ENCODE measurements around the gene ULK4.
A peak's percentile ranks its signal among the peaks of the same experiment; 100 is the strongest.
"Not testable (repeated sequence)": the region's sequence is repeated elsewhere in the genome, so short reads cannot be mapped to it uniquely, and the experiment has no call there.

ULK4 gene

GRCh38 chr3:41284934-41285333 lies 677.0 kb downstream of the ULK4 start:
- not testable (repeated sequence) for H3K27ac ChIP-seq (ENCODE audit: low read length); H3K9me3 ChIP-seq (ENCODE audit: control insufficient read depth, low read depth, low read length); H3K36me3 ChIP-seq (ENCODE audit: control insufficient read depth, low read depth, low read length); H3K4me1 ChIP-seq (ENCODE audit: control insufficient read depth, low read depth, low read length); H3K4me3 ChIP-seq (ENCODE audit: low read length); H3K27me3 ChIP-seq (ENCODE audit: control insufficient read depth, insufficient read depth, low read length); H3K9ac ChIP-seq (ENCODE audit: low read length)

DNA sequence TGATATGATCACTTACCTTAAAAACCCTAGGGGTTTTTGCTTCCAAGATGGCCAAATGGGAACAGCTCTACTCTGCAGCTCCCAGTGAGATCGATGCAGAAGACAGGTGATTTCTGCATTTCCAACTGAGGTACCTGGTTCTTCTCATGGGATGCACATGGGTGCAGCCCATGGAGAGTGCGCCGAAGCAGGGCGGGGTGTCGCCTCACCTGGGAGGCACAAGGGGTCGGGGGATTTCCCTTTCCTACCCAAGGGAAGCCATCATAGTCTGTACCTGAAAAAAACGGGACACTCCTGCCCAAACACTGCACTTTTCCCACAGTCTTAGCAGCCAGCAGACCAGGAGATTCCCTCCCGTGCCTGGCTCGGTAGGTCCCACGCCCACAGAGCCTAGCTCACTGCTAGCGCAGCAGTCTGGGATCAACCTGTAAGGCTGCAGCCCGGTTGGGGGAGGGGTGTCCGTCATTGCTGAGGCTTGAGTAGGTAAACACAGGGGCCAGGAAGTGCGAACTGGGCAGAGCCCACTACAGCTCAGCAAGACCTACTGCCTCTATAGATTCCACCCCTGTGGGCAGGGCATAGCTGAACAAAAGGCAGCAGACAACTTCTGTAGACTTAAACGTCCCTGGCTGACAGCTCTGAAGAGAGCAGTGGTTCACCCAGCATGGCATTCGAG lies 684.0 kb downstream of the ULK4 start:
- no peak overlapping the region for H3K9ac ChIP-seq (ENCODE audit: low read length)
- H3K27me3 ChIP-seq (ENCODE audit: control insufficient read depth, insufficient read depth, low read length) = no peaks in the 10 kb centered on the region
- peak overlapping the region; percentile 41 for H3K4me3 ChIP-seq (ENCODE audit: low read length)
- H3K36me3 ChIP-seq (ENCODE audit: control insufficient read depth, low read depth, low read length) = no peaks in the 10 kb centered on the region
- H3K4me1 ChIP-seq (ENCODE audit: control insufficient read depth, low read depth, low read length) = peaks cover 11% of the 10 kb centered on the region
- H3K9me3 ChIP-seq (ENCODE audit: control insufficient read depth, low read depth, low read length) = no peaks in the 10 kb centered on the region
- no peak overlapping the region for H3K27ac ChIP-seq (ENCODE audit: low read length)

DNA sequence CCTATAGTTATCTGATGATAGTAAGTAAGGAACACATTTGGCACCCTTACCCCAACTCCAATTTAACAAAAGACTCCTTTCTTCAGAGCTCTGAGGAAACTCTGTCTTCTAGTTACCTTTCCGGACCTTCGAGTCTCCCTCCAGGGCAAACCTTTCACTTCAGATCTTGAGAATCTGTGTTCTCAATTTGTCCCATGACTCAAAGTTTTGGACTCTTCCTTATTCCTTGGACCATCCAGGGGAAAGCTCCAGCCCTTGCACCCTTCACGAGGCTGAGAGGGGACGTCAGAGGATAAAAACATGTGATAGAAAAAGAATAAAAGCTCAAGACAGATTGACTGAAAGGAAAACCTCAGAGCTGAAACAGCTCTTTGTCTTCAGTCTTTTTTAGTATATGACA lies 685.7 kb downstream of the ULK4 start:
- H3K27me3 ChIP-seq (ENCODE audit: control insufficient read depth, insufficient read depth, low read length) = no peaks in the 10 kb centered on the region
- H3K9ac ChIP-seq (ENCODE audit: low read length) = no peak overlapping the region
- H3K36me3 ChIP-seq (ENCODE audit: control insufficient read depth, low read depth, low read length) = no peaks in the 10 kb centered on the region
- no peaks in the 10 kb centered on the region for H3K9me3 ChIP-seq (ENCODE audit: control insufficient read depth, low read depth, low read length)
- peaks cover 11% of the 10 kb centered on the region for H3K4me1 ChIP-seq (ENCODE audit: control insufficient read depth, low read depth, low read length)
- H3K27ac ChIP-seq (ENCODE audit: low read length) = no peak overlapping the region
- no peak overlapping the region for H3K4me3 ChIP-seq (ENCODE audit: low read length)

- H3K36me3 ChIP-seq (ENCODE audit: control insufficient read depth, low read depth, low read length) = no peaks in the 10 kb centered on the region
Observed at GRCh38 chr3:41274944-41275668, 686.8 kb downstream of the ULK4 start.

DNA sequence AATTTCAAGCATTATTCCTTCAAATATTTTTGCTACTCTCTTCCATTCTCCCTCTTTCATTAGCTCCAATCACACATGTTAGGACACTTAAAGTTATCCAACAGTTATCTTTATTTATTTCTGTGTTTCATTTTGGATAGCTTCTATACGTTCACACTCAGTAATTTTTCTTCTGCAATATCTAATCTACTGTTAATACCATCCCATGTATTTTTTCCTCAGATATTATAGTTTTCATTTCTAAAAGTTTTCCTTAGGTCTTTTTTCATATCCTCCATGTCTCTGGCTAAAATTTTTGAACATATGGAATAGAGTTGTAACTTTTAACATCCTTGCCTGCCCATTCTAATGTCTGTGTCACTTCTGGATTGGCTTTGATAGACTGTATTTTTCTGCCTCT lies 689.2 kb downstream of the ULK4 start:
- H3K4me3 ChIP-seq (ENCODE audit: low read length) = no peak overlapping the region
- H3K9ac ChIP-seq (ENCODE audit: low read length) = no peak overlapping the region
- H3K27me3 ChIP-seq (ENCODE audit: control insufficient read depth, insufficient read depth, low read length) = no peaks in the 10 kb centered on the region
- H3K9me3 ChIP-seq (ENCODE audit: control insufficient read depth, low read depth, low read length) = no peaks in the 10 kb centered on the region
- no peaks in the 10 kb centered on the region for H3K36me3 ChIP-seq (ENCODE audit: control insufficient read depth, low read depth, low read length)
- peaks cover 2% of the 10 kb centered on the region for H3K4me1 ChIP-seq (ENCODE audit: control insufficient read depth, low read depth, low read length)
- no peak overlapping the region for H3K27ac ChIP-seq (ENCODE audit: low read length)

More at GRCh38 chr3:41274944-41275668, 686.8 kb downstream of the ULK4 start:
- Histone ChIP-seq H3K27ac (ENCODE audit: low read length) (no peak overlapping the region), H3K27me3 (ENCODE audit: control insufficient read depth, insufficient read depth, low read length) (no peaks in the 10 kb centered on the region), H3K4me1 (ENCODE audit: control insufficient read depth, low read depth, low read length) (peaks cover 11% of the 10 kb centered on the region), H3K9ac (ENCODE audit: low read length) (no peak overlapping the region), H3K4me3 (ENCODE audit: low read length) (no peak overlapping the region), H3K9me3 (ENCODE audit: control insufficient read depth, low read depth, low read length) (no peaks in the 10 kb centered on the region)

- H3K4me3 ChIP-seq (ENCODE audit: low read length) = no peak overlapping the region
- H3K9ac ChIP-seq (ENCODE audit: low read length) = no peak overlapping the region
- no peaks in the 10 kb centered on the region for H3K27me3 ChIP-seq (ENCODE audit: control insufficient read depth, insufficient read depth, low read length)
- no peaks in the 10 kb centered on the region for H3K9me3 ChIP-seq (ENCODE audit: control insufficient read depth, low read depth, low read length)
- no peaks in the 10 kb centered on the region for H3K4me1 ChIP-seq (ENCODE audit: control insufficient read depth, low read depth, low read length)
- no peak overlapping the region for H3K27ac ChIP-seq (ENCODE audit: low read length)
- no peaks in the 10 kb centered on the region for H3K36me3 ChIP-seq (ENCODE audit: control insufficient read depth, low read depth, low read length)
Observed at GRCh38 chr3:41267975-41268640, 693.8 kb downstream of the ULK4 start.

DNA sequence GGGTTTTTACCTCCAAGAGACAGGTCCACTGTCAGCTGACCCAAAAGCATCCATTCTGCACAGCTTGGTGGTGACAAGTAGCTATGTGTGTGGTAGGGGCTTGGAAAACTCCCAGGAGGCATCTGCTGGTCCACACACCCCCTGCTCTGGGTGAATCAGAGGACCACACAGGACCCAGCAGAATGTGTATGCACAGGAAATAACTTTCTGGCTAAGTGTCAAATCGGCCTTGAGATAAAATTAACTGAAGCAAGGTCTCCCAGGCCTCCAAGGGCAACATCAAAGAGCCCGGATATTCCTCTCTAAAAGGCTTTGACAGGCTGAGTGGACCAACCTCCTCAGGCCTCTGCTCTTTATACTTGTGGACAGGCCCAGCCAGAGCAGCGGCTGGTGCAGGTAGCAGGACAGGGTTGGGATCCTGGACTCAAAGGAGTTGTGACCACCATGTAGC lies 696.1 kb downstream of the ULK4 start:
- H3K27ac ChIP-seq (ENCODE audit: low read length) = no peak overlapping the region
- no peaks in the 10 kb centered on the region for H3K36me3 ChIP-seq (ENCODE audit: control insufficient read depth, low read depth, low read length)
- no peaks in the 10 kb centered on the region for H3K4me1 ChIP-seq (ENCODE audit: control insufficient read depth, low read depth, low read length)
- no peak overlapping the region for H3K4me3 ChIP-seq (ENCODE audit: low read length)
- no peaks in the 10 kb centered on the region for H3K9me3 ChIP-seq (ENCODE audit: control insufficient read depth, low read depth, low read length)
- H3K27me3 ChIP-seq (ENCODE audit: control insufficient read depth, insufficient read depth, low read length) = no peaks in the 10 kb centered on the region
- no peak overlapping the region for H3K9ac ChIP-seq (ENCODE audit: low read length)

DNA sequence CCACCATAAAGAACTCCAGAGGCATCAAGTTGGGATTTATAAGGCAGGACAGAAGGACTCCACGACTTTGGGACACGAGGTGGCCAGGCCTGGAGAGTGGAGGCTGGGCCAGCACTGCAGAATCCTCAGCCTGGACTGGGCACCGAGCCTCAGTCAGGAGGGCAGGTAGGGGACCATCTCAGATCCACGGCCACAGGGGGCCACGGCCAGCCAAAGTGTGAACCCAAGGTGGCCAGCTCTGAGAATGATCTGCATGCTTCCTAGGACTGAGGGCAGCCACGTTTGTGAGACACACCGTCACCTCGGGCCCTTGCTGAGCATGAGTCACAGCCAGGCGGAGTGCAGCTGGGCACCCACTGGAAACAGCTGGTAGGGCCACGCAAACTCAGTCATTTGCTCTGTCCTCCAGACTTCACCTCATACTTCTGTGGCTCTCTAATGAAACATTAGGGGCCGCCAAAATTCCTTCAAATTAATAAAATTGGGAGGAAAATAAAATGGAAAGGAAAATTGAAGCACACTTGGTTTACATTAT lies 696.8 kb downstream of the ULK4 start:
- Histone ChIP-seq H3K36me3 (ENCODE audit: control insufficient read depth, low read depth, low read length) (no peaks in the 10 kb centered on the region), H3K27me3 (ENCODE audit: control insufficient read depth, insufficient read depth, low read length) (no peaks in the 10 kb centered on the region), H3K4me3 (ENCODE audit: low read length) (no peak overlapping the region), H3K9me3 (ENCODE audit: control insufficient read depth, low read depth, low read length) (no peaks in the 10 kb centered on the region), H3K4me1 (ENCODE audit: control insufficient read depth, low read depth, low read length) (no peaks in the 10 kb centered on the region), H3K9ac (ENCODE audit: low read length) (no peak overlapping the region), H3K27ac (ENCODE audit: low read length) (no peak overlapping the region)

- H3K9me3 ChIP-seq (ENCODE audit: control insufficient read depth, low read depth, low read length) = no peaks in the 10 kb centered on the region
- H3K27me3 ChIP-seq (ENCODE audit: control insufficient read depth, insufficient read depth, low read length) = no peaks in the 10 kb centered on the region
- no peak overlapping the region for H3K27ac ChIP-seq (ENCODE audit: low read length)
- no peak overlapping the region for H3K9ac ChIP-seq (ENCODE audit: low read length)
- H3K4me3 ChIP-seq (ENCODE audit: low read length) = no peak overlapping the region
- H3K4me1 ChIP-seq (ENCODE audit: control insufficient read depth, low read depth, low read length) = no peaks in the 10 kb centered on the region
- no peaks in the 10 kb centered on the region for H3K36me3 ChIP-seq (ENCODE audit: control insufficient read depth, low read depth, low read length)
Observed at GRCh38 chr3:41260063-41260450, 701.8 kb downstream of the ULK4 start.

DNA sequence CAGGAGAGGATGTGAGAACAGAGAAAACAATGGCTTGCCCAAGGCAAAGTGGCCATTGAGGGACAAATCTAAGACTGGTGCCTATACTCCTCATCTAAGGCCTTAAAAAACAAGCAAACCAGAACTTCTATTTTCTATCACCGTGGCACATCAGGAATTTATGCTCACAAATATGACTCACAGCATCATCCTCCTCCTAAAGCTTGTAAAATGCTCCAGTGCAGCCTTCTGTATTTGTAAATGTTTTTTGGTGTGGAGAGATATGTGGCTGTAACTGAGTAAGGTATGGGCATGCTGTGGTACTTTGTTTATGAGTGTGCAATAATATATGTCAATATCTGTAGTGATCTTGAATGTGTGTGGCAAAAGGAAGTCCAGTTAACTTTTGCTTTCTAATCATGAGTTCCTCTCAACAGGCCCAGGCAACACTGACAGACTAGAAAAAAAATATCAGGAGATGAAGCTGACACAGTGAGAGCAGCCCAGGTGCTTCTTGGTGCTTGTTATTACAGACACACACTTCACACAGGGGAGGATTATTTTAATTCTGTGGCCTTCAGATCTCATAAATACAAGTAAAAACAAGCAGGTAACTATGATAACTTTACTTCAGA lies 702.3 kb downstream of the ULK4 start:
- Histone ChIP-seq H3K9me3 (ENCODE audit: control insufficient read depth, low read depth, low read length) (no peaks in the 10 kb centered on the region), H3K27ac (ENCODE audit: low read length) (no peak overlapping the region), H3K36me3 (ENCODE audit: control insufficient read depth, low read depth, low read length) (no peaks in the 10 kb centered on the region), H3K4me3 (ENCODE audit: low read length) (no peak overlapping the region), H3K9ac (ENCODE audit: low read length) (no peak overlapping the region), H3K27me3 (ENCODE audit: control insufficient read depth, insufficient read depth, low read length) (no peaks in the 10 kb centered on the region), H3K4me1 (ENCODE audit: control insufficient read depth, low read depth, low read length) (no peaks in the 10 kb centered on the region)

DNA sequence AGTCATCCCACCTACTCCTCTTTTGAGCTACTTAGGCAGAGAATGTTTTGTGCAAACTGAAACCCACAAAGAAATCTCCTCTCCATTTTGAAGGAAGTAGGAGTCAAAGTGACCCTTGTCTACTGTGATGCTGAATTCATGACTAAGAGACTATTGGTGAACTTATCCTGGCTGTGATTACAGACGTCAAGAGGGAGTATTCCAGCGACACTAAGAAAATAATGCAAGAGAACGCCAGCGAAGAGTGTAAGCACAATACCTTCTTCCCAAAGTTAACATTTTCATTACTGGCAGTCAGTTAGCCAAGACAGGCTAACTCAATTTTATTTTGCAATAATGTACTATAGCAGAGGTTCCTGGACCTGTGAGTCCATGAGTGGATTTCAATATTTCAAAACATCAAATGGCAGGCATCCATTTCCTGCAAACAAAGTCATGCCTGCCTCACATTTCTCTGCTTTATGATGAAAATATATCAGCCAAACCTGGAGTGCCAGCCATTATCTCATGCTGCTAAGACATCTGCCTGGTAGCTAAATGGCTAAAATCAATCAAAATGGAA lies 703.6 kb downstream of the ULK4 start:
- Histone ChIP-seq H3K36me3 (ENCODE audit: control insufficient read depth, low read depth, low read length) (no peaks in the 10 kb centered on the region), H3K4me3 (ENCODE audit: low read length) (no peak overlapping the region), H3K9ac (ENCODE audit: low read length) (no peak overlapping the region), H3K27me3 (ENCODE audit: control insufficient read depth, insufficient read depth, low read length) (no peaks in the 10 kb centered on the region), H3K4me1 (ENCODE audit: control insufficient read depth, low read depth, low read length) (no peaks in the 10 kb centered on the region), H3K27ac (ENCODE audit: low read length) (no peak overlapping the region), H3K9me3 (ENCODE audit: control insufficient read depth, low read depth, low read length) (no peaks in the 10 kb centered on the region)

Data from iPS-18a (cell line).